Stimulated activated CD8-positive, alpha-beta memory T cell treated with anti-CD3 and anti-CD28 coated beads, Interleukin-4, amount 100 ng/mL, for 4 hours (primary cell): Measurements from ENCODE around the gene LASP1.

Experiments used
- DNase-seq, 2 donors: peaks; one replicate each; pipeline ENCODE4 v3.0.0-alpha.2; 2020; ENCODE audit warnings: low read depth in 2 of 2, low spot score in 1 of 2

The LASP1 gene

GRCh38 chr17:38868817-38869525 is 887 bp upstream of the LASP1 start:
- DNase-seq = peak; percentile 70 to 80

- DNase-seq = peak in 1 of 2 donors; percentile 56
Observed at GRCh38 chr17:38870259-38871165, 654 bp downstream of the LASP1 start.

DNA sequence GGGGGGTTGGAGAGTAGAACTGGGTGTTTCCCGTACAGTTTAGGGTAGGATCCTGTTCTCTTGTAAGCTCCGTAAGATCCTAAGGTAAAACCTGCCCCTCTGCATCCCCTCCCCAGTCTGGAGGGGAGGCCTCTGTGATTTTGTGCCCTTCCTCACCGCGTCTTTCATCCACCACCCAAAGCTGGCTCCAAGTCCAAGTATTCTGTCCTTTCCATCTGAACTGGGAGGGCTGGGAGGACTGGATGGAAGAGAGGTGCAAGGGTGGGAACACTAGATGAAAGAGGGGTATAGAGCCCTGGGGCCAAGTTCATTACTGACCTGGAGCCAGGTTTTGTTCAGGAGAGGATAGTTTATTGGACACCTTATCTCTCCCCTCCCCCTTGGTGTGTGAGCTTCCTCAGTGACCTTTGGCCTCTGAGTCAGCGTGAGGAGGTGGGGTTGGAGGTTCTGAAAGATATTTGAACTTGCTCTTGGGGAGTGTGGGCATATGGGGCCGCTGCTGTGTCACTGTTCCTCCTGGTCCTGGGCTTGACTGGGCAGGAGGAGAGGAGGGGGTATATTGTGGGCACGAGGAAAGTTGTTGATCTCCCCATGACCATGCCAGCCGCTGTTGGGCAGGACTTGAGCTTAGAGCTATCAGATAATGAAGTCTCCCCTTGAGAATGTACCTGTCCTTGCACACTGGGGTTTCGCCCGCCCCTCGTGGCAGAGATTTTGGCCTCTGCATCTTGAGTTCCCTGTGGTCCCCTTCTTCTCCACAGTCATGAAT is 1.6 kb downstream of the LASP1 start:
- DNase-seq = peak; percentile 61 to 64

DNA sequence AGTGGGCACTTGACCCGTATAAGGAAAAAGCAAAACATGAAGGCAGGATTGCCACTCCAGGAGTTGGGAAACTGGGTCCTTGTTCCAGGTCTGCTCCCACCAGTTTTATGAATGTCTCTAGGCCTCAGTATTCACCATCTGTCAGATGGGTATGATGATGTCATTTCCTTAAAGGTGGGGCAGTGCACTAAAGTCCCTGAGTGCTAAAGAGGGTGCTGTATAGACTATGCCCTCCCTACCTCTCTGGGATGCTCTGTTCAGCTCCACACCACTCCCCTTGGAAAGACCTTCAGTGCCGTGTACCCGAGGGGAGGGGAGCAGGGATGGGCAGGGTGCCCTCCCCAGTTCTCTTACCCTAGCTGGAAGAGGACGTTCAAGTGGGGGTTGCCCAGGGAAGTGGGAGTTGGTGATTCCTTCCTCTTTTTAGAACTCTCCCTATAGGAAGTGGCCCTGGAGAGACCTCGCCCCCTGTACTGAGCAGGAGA is 2.2 kb downstream of the LASP1 start:
- no peak for DNase-seq

DNA sequence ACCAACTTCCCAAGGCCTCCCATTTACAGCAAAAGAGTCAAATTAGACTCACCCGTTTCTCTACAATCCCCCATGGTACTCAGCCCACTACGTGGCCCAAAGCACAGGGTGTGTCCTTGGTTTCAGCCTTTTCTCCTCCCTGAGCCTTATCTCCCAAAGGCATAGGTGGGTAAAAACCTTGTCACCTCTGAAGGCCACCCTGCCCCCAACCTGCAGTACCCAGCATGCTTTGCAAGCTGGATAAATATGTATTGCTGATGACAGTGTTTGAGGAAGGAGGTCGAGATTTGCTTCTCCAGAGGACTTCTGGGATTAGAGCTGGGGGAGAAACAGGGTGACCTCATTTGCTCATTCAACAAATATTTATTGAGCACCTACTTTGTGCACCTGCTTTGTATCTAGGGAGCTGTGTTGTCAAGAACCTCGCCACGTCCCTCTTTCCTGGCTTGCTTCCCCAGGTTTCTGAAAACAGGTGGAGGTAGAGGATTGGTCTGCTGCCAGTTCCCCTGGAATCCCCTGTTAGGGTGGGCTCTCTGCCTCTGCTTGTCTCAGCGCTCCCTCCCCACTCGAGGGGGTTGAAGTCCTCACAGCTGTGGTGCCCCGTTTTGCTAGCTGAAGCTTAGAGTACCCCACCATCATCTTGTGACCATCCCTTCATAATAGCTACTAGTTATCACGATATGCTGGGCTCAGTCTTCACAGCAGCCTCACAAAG is 3.0 kb downstream of the LASP1 start:
- no peak for DNase-seq

DNA sequence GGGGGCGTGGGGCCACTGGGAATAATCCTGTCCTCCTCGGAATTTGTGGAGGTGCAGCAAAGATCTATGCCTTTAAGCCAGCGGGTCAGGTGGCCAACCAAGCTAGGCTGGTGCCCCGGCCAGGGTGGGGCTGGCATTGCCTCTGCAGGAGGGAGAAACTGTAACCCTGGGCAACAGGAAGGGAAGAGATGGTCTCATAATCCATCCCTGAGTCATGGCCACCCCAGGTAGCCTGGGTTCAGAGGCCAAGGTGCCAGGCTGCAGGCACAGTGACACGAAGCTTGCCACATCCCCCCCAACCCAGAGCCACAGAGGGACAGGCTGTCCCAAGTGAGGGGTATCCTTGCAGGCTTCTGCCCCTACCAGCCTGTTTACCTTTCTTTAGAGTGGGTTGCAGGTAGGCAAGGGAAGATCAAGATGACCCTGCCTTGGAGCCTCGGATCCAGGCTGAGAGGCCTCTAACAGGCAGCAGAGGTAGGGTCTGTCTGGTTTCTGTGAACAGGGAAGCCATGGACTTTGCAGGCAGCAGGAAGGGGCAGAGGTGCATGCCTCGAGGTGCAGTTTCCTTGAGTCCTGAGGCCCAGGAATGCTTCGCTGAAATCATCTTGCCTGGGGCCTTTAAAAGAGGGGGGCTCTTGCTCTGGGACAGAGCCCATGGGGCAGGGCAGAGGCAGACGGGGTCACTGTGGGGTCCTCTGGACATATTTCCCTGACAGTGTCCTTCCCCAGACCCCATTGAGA is 4.0 kb downstream of the LASP1 start:
- no peak for DNase-seq

- no peak for DNase-seq
Observed at GRCh38 chr17:38874505-38875400, 4.9 kb downstream of the LASP1 start.

DNA sequence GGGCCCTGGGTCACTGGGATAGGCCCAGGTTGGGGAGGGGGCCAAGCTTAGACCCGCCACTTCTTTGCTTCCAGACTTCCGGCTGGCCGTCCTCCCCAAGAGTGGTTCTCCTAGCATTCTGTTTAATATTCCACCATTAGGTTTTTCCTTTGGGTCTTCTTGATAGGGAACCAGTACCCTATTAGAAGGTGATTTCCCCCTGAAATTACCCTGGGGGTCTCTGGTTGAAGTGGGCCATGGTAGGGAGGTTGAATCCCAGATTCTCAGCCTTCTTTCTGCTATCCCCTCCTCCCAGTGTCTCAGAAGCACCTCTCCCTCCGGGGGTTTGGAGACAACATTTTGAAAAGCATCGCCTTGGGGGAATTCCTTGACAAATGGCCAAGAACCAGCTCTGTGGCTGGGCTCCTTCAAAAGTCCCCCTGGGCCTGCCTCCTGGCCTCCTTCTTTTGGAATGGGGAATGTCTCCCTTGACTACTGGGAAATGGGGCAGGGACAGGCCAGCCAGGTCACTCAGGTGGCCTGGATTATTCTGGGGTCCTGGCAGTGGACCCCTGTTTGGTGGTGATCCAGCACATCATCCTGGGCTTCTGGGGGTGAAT is 5.7 kb downstream of the LASP1 start:
- DNase-seq = no peak

DNA sequence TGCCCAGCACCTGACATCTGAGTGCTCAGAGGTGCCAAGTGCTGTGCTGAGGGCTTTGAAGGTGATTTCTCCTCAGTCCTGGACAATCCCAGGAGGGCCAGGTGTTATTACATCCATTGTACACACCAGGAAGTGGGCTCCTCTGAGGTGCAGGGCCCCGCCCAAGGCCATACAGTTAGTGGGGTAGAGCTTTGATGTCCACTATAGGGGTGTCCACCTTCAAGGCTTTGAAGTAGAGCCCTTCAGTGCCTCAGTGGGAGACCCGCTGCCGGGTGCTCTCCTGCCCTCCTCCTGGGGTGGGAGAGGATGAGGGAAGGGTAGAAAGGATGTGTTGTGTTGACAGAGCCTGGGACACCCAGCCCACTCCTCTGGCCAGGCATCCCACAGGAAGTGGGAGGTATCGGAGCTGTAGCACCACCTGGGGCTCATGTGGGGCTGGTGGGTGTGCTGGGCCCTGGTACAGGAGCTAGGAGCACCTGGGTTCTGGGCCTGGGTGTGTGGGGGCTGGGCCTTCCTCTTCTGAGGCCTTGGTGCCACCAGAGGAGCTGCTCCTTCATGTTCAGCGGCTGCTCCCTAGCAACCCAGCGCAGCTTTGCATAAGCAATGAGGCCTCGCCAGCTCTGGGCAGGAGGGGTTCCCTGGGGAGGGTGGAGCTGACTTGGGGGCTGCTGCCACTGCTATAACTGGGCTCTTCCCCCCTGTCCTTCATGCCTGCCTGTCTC is 7.4 kb downstream of the LASP1 start:
- DNase-seq = no peak

DNA sequence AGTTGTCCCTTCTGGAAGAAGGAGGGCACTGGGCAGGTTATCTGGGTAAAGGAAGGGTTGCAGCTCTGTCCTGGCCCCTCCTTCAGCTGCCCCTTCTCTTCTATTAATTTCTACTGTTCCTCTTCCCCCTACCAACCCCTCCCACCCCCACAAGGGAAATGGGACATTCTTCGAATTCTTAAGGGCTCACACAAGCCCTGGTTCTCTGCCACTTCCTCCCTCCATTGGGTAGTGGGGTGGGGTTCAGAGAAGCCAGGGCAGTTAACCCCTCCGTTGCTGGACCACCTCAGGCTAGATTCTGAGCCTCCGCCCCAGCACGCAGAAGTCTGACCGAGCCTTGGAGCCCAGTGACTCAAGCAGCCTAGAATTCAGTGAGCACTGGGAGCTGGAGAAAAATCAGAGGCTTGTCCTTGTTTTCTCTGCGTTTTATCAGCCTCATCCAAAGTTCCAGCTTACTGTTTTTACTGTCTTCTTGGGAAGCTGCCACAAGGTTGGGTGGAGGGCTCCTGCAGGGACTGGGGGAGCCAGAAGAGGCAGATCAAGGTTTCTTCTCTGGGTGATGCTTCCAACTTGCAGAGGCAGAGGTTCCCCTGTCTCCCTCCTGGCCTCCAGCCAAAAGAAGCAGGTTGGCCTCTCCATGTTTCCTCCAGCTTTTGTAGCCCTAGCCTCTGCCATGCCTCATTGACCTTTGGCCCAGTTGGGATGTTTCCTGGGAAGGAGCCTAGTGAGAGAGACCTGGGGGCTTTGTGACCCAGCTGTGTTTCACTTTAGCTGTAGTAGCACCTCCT is 10.2 kb downstream of the LASP1 start:
- DNase-seq = no peak

DNA sequence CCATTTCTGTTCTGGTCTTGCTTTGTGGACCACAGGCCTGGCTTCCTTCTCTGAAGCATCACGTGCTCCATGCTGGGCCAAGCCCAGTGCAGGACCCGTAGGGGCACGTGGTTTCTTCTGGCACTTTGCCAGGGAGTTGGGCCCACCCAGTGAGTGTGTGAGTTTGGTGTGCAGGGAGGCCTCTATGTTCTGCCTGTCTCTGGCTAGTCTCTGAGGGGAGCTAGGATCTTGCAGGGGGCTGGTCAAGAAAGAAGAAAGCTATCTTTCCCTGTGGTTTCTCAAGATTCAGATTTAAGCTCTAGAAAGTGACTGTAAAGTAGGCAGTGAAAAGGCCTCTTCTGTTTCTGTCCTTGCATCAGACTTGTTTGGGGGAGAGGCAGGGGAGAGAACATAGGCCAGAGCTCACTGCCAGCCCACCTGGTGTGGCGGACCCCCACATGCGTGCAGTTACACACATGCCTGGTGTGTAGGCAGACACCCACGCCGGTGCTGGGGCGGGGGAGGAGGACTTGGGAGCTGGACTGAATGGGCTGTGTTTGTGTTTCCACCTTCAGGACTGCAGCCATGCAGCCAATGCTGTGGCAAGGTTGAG is 11.8 kb downstream of the LASP1 start:
- DNase-seq = no peak

- DNase-seq = no peak
Observed at GRCh38 chr17:38882870-38883269, 13.0 kb downstream of the LASP1 start.

DNA sequence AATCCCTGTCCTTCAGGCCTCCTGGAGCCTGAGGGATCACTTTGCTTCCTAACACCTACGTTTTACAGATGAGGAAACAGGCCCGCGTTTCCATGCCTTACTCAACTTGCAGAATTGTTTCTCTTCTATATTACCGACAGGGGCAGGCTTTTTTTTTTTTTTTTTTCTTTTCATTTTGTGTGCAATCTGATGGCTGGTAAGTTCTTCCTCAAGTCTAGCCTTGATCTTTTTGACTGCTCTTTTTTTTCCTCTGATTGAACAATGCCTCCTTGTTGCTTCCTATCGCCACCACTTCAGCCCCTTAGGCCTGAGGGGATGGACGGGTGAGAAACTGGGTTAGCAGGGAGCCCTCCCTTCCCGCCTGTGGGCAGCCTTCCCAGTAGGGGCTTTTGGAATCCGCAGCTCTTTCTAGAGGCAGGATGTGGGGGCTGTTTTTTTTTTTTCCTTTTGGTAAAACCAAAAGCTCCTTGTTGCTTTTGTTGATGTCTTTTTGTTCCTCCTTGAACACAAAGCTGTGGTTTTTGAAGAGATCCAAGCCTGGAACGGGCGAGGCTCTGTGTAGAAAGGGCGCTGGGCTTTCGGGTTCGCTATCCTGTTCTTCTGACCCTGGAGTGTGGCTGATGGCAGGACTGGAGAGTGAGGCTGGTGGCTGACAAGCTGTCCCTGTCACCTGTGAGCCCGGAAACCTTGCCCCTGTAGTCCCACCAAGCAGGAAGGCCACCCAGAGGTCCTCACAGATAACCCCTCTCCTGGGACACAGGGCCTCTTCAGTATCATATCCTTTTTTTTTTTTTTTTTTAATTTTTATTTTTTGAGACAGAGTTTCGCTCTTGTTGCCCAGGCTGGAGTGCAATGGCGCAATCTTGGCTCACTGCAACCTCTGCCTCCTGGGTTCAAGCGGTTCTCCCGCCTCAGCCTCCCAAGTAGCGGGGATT is 14.0 kb downstream of the LASP1 start:
- no peak for DNase-seq

DNA sequence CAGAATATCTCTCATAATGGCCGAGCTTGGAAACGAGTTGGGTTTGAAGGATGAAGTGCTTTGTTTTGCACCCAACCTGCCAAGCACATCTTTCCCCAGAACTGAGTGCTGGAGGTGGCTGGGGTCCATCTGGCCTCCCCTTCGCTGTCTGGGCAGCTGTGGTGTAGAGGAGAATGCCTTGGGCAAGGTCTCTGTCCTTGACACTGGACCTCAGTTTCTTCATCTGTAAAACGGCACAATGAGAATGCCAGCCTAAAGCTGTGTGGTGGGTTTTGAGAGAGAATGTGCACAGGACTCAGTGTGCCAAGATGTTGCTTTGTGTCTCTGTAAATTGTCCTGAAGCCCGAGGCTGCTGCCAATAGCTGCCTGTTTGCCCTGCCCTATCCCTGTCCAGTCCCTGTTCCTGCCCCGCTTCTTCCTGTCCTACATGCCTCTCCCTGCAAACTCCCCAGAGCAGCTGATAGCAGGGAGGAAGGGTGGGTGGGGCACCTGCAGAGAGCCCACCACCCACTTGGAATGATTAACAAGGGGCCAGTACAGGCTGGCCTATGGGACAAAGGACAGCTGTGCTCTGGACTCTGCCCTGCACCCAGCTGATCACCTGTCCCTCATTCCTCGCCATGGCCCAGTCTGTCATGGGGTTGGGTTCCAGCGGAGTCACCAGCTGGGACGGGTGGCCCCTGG is 15.3 kb downstream of the LASP1 start:
- DNase-seq = no peak
